Measurements from ENCODE around the gene C17orf107. TPM values are rescaled to one million over a fixed set of nuclear protein-coding genes. Genes with fewer than 3 reads are reported as not detected.

The C17orf107 gene
- total RNA-seq, 4 donors from 2014 or later: 0.10 to 0.33 TPM; not detected in 2

DNA sequence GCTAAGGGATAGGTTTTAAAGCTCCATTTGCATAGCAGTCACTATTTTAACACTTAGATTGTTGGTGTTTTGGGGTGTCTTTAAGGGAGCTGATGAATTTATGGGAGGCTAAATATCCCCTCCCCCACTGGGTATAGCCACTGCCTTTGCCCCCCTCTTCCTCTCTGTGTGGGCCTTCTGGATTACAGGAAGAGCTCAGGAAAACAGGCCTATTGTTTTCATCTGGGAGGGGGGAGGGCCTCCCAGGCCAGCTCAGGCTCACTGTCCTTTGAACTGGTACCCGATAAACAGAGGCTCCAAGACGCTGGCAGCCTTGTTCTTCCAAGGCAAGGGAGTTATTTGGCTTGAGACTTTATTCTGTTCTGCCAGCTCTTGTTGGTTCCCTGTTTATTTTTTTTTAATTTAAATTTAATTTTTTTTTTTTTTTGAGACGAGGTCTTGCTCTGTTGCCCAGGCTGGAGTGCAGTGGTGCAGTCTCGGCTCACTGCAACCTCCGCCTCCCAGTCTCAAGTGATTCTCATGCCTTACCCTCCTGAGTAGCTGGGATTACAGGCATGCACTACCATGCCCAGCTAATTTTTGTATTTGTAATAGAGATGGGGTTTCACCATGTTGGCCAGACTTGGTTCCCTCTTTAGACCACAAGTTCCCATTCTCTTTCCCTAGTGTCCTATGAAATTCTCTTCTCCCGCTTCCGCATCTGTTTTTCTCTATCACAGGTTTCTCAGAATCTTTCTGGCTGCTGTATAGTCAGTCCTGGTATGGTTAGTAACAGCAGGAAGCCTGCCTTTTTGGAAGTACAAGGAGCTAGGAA, 41.1 kb upstream of the C17orf107 start:
- H3K9me3 ChIP-seq: no peaks in the 10 kb centered on the region
- TF ChIP-seq POLR2A (IDR thresholded peaks at IDR 0.05): no peak
- TF ChIP-seq, protein P1, sequence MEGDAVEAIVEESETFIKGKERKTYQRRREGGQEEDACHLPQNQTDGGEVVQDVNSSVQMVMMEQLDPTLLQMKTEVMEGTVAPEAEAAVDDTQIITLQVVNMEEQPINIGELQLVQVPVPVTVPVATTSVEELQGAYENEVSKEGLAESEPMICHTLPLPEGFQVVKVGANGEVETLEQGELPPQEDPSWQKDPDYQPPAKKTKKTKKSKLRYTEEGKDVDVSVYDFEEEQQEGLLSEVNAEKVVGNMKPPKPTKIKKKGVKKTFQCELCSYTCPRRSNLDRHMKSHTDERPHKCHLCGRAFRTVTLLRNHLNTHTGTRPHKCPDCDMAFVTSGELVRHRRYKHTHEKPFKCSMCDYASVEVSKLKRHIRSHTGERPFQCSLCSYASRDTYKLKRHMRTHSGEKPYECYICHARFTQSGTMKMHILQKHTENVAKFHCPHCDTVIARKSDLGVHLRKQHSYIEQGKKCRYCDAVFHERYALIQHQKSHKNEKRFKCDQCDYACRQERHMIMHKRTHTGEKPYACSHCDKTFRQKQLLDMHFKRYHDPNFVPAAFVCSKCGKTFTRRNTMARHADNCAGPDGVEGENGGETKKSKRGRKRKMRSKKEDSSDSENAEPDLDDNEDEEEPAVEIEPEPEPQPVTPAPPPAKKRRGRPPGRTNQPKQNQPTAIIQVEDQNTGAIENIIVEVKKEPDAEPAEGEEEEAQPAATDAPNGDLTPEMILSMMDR (IDR thresholded peaks at IDR 0.05 in 4 of 5, conservative IDR thresholded peaks at IDR 0.05 in 1 of 5): no peak
- H3K4me1 ChIP-seq: peaks cover 18 to 25% of the 10 kb centered on the region in 2 donors
- H3K27me3 ChIP-seq: no peaks in the 10 kb centered on the region
- intact Hi-C loops (cut with DNase I; ENCODE audit: low total_unique reads): no loop called here
- no peak for DNase-seq
- H3K4me3 ChIP-seq: peak overlapping the region in 2 of 4 donors; percentile 9 to 22
- in situ Hi-C loops (cut with MboI; ENCODE audit: low sequenced_read_pairs in 4 of 4): no loop called here
- peak; percentile 39 to 52 for ATAC-seq
- no peaks in the 10 kb centered on the region for H3K36me3 ChIP-seq
- peak overlapping the region in 3 of 4 donors; percentile 61 to 73 (median 67) for H3K27ac ChIP-seq

DNA sequence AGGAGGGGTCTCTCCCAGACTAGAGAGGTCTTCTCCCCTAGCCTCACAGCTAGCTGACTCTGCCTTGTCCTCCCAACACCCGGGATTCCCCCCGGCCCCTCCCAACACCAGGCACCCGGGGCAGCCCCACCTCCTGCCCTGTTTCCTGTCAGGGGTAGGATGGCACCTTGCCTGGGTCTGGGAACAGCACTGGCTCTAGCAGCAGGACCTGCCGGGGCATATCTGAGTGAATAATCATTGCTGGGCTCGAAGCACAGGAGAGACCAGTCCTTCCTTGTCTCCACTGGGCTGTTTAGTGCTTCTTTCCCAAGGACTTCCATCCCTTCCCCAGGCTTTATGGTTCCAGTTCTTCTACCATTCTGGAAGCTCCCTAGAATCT, 40.5 kb upstream of the C17orf107 start:
- ATAC-seq: peak; percentile 30 to 42
- TF ChIP-seq, protein P1 (IDR thresholded peaks at IDR 0.05 in 4 of 5, conservative IDR thresholded peaks at IDR 0.05 in 1 of 5): no peak
- no peak for TF ChIP-seq POLR2A (IDR thresholded peaks at IDR 0.05)
- intact Hi-C loops (cut with DNase I; ENCODE audit: low total_unique reads) (no loop called here), in situ Hi-C loops (cut with MboI; ENCODE audit: low sequenced_read_pairs in 4 of 4) (no loop called here)
- H3K36me3 ChIP-seq: no peaks in the 10 kb centered on the region
- no peaks in the 10 kb centered on the region for H3K27me3 ChIP-seq
- H3K27ac ChIP-seq: peak overlapping the region in 3 of 4 donors; percentile 61 to 73 (median 67)
- peak overlapping the region in 2 of 4 donors; percentile 9 to 22 for H3K4me3 ChIP-seq
- H3K4me1 ChIP-seq: peaks cover 18 to 25% of the 10 kb centered on the region in 2 donors
- no peaks in the 10 kb centered on the region for H3K9me3 ChIP-seq
- peak in 1 of 2 donors; percentile 11 for DNase-seq

DNA sequence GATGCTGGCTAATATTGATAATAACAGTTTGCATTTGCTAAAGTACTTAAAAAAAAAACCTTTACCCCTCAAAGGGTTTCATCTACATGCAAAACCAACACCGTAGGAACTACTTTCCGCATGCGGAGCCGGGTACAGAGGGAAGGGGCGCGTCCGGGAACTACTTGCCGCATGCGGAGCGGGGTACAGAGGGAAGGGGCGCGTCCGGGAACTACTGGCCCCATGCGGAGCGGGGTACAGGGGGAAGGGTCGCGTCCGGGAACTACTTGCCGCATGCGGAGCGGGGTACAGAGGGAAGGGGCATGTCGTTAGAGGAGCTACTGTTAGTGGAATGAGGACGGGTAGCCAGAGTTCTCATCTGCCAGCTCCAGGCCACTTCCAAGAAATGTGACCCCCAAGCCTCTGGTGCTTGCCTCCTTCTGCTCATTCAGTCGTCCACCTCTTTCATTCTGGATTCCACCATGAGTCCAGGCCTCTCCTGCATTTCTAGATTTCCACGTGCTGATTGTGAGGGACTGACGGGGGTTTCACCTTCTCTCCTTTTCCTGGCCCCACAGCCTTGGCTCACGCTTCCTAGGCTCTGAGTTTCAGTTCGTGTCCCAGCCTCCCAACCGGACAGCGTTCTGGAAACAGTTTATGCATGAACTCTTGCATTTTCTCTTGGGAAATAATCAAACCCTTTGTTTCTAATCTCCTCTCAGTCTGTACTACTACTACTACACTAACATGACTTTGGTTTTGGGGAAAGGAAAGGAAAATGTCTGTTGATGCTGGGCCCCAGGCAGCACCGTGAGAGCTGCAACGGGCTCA, 39.3 kb upstream of the C17orf107 start:
- TF ChIP-seq, protein P1 (IDR thresholded peaks at IDR 0.05 in 4 of 5, conservative IDR thresholded peaks at IDR 0.05 in 1 of 5): no peak
- TF ChIP-seq POLR2A (IDR thresholded peaks at IDR 0.05): no peak
- Histone ChIP-seq H3K27ac (peak overlapping the region in 1 of 4 donors; percentile 26), H3K4me3 (no peak overlapping the region), H3K36me3 (no peaks in the 10 kb centered on the region), H3K27me3 (no peaks in the 10 kb centered on the region), H3K9me3 (no peaks in the 10 kb centered on the region), H3K4me1 (peaks cover 18 to 25% of the 10 kb centered on the region in 2 donors)
- no peak for DNase-seq
- in situ Hi-C loops (cut with MboI; ENCODE audit: low sequenced_read_pairs in 4 of 4): no loop called here
- ATAC-seq: no peak
- intact Hi-C loops (cut with DNase I; ENCODE audit: low total_unique reads): no loop called here

DNA sequence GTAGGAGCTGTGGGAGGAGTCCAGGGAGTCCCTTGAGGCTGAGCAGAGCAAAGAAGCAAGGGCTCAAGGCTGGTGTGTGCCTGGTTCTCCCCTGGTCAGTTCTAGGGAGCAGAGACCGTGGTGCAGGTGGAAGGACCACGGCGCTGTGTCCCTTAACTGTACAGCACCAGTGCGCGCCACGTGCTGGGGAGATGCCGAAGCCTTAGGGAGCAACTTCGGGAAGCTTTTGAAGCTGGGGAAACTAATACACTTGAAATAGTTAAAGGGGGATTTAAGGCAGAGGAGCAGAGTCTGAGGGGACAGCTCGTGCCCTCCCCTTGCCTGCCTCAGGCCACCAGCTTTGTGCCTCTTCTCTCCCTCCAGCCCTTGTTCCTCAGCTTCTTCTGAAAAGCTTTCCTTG, 38.7 kb upstream of the C17orf107 start:
- in situ Hi-C loops (cut with MboI; ENCODE audit: low sequenced_read_pairs in 4 of 4): no loop called here
- ATAC-seq: no peak
- Histone ChIP-seq H3K27ac (peak overlapping the region in 1 of 4 donors; percentile 4), H3K36me3 (no peaks in the 10 kb centered on the region), H3K9me3 (no peaks in the 10 kb centered on the region), H3K4me1 (peaks cover 18 to 25% of the 10 kb centered on the region in 2 donors), H3K4me3 (no peak overlapping the region), H3K27me3 (no peaks in the 10 kb centered on the region)
- TF ChIP-seq POLR2A (IDR thresholded peaks at IDR 0.05): no peak
- TF ChIP-seq, protein P1 (IDR thresholded peaks at IDR 0.05 in 4 of 5, conservative IDR thresholded peaks at IDR 0.05 in 1 of 5): no peak
- intact Hi-C loops (cut with DNase I; ENCODE audit: low total_unique reads): no loop called here
- DNase-seq: no peak
